Measurements from ENCODE around the gene AFP.

Gene AFP

DNA sequence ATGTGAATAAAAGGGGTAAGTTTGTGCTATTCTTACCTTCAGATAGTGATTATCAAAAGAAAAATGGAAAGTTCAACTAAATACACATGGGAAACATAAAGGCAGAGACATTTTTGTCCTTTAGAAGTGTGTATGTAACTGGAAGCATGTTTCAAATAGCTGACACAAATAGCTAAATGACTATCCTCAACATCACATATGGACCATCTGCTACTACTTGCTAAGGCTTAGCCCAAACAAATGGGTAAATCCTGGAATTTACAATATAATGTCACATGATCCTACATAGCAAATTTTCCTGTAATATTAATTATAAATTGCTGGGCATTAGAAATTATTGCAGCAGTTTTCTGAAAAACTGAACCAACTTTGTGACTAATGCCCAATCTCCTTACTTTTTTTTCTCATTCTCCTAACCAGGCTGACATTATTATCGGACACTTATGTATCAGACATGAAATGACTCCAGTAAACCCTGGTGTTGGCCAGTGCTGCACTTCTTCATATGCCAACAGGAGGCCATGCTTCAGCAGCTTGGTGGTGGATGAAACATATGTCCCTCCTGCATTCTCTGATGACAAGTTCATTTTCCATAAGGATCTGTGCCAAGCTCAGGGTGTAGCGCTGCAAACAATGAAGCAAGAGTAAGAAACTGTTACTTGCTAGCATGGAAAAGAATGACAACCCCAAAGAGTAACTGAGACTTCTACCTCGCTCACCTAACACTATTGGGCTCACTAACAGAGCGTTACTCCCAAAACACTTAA lies 16.1 kb downstream of the AFP start:
- Mint-ChIP-seq H3K4me1 (no peaks in the 10 kb centered on the region), H3K27me3 (peaks cover 6% of the 10 kb centered on the region), H3K27ac (no peak overlapping the region), H3K4me3 (no peak overlapping the region), H3K36me3 (no peaks in the 10 kb centered on the region), H3K9me3 (no peaks in the 10 kb centered on the region)
- no peak for DNase-seq (ENCODE audit: low spot score in 2 of 2)
- no peak for ATAC-seq (ENCODE audit: low read depth)

GRCh38 chr4:73452953-73453700 lies 17.1 kb downstream of the AFP start:
- Mint-ChIP-seq H3K27ac (no peak overlapping the region), H3K4me1 (no peaks in the 10 kb centered on the region), H3K9me3 (no peaks in the 10 kb centered on the region), H3K4me3 (no peak overlapping the region), H3K27me3 (peaks cover 10% of the 10 kb centered on the region), H3K36me3 (no peaks in the 10 kb centered on the region)
- no peak for DNase-seq (ENCODE audit: low spot score in 2 of 2)
- ATAC-seq (ENCODE audit: low read depth), result no peak

DNA sequence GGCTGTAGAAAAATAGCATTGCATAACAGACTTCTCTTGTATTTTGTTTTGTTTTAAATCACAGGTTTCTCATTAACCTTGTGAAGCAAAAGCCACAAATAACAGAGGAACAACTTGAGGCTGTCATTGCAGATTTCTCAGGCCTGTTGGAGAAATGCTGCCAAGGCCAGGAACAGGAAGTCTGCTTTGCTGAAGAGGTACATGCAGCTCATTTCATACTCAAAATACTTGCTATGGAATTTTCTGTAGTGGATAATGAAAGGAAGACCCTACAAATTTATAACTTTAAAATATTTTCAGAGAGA lies 17.6 kb downstream of the AFP start:
- no peak for DNase-seq (ENCODE audit: low spot score in 2 of 2)
- no peaks in the 10 kb centered on the region for H3K9me3 Mint-ChIP-seq
- H3K36me3 Mint-ChIP-seq, result no peaks in the 10 kb centered on the region

DNA sequence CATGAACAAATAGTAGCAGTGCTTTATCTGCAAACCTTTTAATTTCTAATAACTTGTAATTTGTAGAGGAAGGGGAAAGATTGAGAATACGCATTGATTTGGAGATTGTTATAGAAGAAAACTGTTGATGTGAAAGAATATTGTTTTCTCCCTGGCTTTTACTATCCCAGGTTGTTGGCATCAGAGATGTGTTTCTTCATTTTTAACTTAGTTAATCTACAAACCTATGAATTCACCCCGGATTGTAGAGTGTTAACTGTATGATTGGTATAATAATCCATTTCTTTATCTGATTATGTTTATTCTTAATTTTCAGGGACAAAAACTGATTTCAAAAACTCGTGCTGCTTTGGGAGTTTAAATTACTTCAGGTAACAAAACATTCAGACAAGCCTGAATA lies 18.9 kb downstream of the AFP start:
- Mint-ChIP-seq H3K4me3 (no peak overlapping the region), H3K36me3 (no peaks in the 10 kb centered on the region), H3K9me3 (no peaks in the 10 kb centered on the region), H3K27me3 (peaks cover 10% of the 10 kb centered on the region), H3K27ac (no peak overlapping the region), H3K4me1 (no peaks in the 10 kb centered on the region)
- DNase-seq (ENCODE audit: low spot score in 2 of 2), result no peak
- ATAC-seq (ENCODE audit: low read depth), result no peak

More for the DNA sequence above, 17.6 kb downstream of the AFP start:
- no peak overlapping the region for H3K4me3 Mint-ChIP-seq
- no peaks in the 10 kb centered on the region for H3K4me1 Mint-ChIP-seq
- peaks cover 10% of the 10 kb centered on the region for H3K27me3 Mint-ChIP-seq
- H3K27ac Mint-ChIP-seq, result no peak overlapping the region
- no peak for ATAC-seq (ENCODE audit: low read depth)

- Mint-ChIP-seq H3K9me3 (peaks cover 1% of the 10 kb centered on the region), H3K27ac (no peak overlapping the region), H3K4me3 (no peak overlapping the region), H3K27me3 (peaks cover 9% of the 10 kb centered on the region), H3K36me3 (no peaks in the 10 kb centered on the region), H3K4me1 (no peaks in the 10 kb centered on the region)
- no peak for DNase-seq (ENCODE audit: low spot score in 2 of 2)
- ATAC-seq (ENCODE audit: low read depth), result no peak
Observed at GRCh38 chr4:73456177-73457022, 20.4 kb downstream of the AFP start.

DNA sequence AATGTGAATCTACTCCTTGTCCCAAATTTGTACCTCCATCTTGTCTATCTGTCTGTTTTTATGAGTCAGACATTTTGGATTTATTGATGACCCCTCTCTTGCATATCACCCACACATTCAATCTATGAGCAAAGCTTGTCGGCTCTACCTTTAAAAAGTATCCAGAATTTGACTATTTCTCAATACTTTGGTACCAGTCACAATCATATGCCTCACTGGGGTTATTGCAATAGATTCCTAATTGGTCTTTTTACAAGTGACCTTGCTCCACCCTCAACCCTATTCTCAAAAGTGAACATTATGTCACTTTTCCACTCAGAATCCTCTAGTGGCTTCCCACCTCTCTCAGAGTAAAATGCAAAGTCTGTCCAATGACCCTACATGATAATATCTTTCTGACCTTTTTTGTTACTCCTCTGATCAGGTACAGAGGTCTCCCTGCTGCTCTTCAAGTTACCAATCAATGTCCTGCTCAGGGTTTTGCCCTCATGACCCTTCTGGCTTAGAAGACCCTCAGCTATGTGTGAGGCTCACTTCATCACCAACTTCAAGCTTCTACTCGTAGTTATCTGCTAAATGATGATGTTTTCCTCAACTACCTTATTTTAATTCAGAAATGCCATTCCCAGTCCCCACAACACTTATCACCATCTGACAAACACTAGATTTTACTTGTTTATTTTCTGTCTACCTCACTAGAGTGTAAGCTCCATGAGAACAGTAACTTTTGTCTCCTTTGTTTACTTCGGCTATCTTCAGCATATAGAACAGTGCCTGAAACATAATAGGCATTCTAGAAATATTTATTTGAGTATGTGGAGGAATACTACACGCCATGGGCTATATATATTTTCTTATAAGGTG lies 22.4 kb downstream of the AFP start:
- no peak for DNase-seq (ENCODE audit: low spot score in 2 of 2)
- Mint-ChIP-seq H3K27ac (no peak overlapping the region), H3K9me3 (peaks cover 1% of the 10 kb centered on the region), H3K4me3 (no peak overlapping the region), H3K36me3 (no peaks in the 10 kb centered on the region), H3K27me3 (peaks cover 9% of the 10 kb centered on the region), H3K4me1 (no peaks in the 10 kb centered on the region)
- no peak for ATAC-seq (ENCODE audit: low read depth)

DNA sequence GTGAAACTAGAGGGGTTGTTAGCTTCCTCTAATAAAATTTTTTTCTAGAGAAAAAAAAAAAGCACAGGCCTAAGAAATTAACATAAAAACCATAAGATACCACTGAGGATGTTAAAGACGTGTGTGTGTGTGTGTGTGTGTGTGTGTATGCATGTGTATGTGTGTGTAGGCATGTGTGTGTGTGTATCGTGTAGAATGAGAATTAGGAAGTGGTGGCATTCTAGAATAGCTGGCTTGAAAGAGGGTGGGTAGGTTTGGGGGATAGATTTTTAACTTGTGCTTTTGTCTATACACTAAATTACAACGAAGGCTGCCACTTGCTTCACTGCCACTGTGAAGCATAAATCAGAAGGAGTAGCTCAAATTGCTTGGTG lies 23.0 kb downstream of the AFP start:
- Mint-ChIP-seq H3K36me3 (no peaks in the 10 kb centered on the region), H3K4me1 (no peaks in the 10 kb centered on the region), H3K27me3 (peaks cover 9% of the 10 kb centered on the region), H3K27ac (no peak overlapping the region), H3K9me3 (peaks cover 1% of the 10 kb centered on the region), H3K4me3 (no peak overlapping the region)
- ATAC-seq (ENCODE audit: low read depth) (no peak), DNase-seq (ENCODE audit: low spot score in 2 of 2) (no peak)

- H3K27me3 Mint-ChIP-seq, result peaks cover 9% of the 10 kb centered on the region
- no peak overlapping the region for H3K27ac Mint-ChIP-seq
- no peak for DNase-seq (ENCODE audit: low spot score in 2 of 2)
- H3K9me3 Mint-ChIP-seq, result peaks cover 1% of the 10 kb centered on the region
- H3K4me1 Mint-ChIP-seq, result no peaks in the 10 kb centered on the region
- no peak overlapping the region for H3K4me3 Mint-ChIP-seq
- H3K36me3 Mint-ChIP-seq, result no peaks in the 10 kb centered on the region
- no peak for ATAC-seq (ENCODE audit: low read depth)
Observed at GRCh38 chr4:73460913-73461522, 25.0 kb downstream of the AFP start.

GRCh38 chr4:73468170-73468569 lies 32.1 kb downstream of the AFP start:
- Mint-ChIP-seq H3K4me1 (no peaks in the 10 kb centered on the region), H3K9me3 (peaks cover 6% of the 10 kb centered on the region), H3K27me3 (no peaks in the 10 kb centered on the region), H3K4me3 (no peak overlapping the region), H3K27ac (no peak overlapping the region), H3K36me3 (no peaks in the 10 kb centered on the region)
- no peak for DNase-seq (ENCODE audit: low spot score in 2 of 2)
- no peak for ATAC-seq (ENCODE audit: low read depth)

GRCh38 chr4:73470728-73471127 lies 34.7 kb downstream of the AFP start:
- Mint-ChIP-seq H3K9me3 (peaks cover 11% of the 10 kb centered on the region), H3K27me3 (no peaks in the 10 kb centered on the region)
- DNase-seq (ENCODE audit: low spot score in 2 of 2), result no peak

GRCh38 chr4:73477176-73477575 lies 41.2 kb downstream of the AFP start:
- Mint-ChIP-seq H3K4me3 (no peak overlapping the region), H3K36me3 (peaks cover 3% of the 10 kb centered on the region), H3K4me1 (no peaks in the 10 kb centered on the region), H3K9me3 (peaks cover 13% of the 10 kb centered on the region), H3K27ac (no peak overlapping the region), H3K27me3 (peaks cover 2% of the 10 kb centered on the region)
- DNase-seq (ENCODE audit: low spot score in 2 of 2) (no peak), ATAC-seq (ENCODE audit: low read depth) (no peak)

More at GRCh38 chr4:73470728-73471127, 34.7 kb downstream of the AFP start:
- no peak overlapping the region for H3K27ac Mint-ChIP-seq
- H3K4me1 Mint-ChIP-seq, result no peaks in the 10 kb centered on the region
- H3K36me3 Mint-ChIP-seq, result peaks cover 1% of the 10 kb centered on the region
- no peak for ATAC-seq (ENCODE audit: low read depth)
- no peak overlapping the region for H3K4me3 Mint-ChIP-seq

GRCh38 chr4:73479323-73479722 lies 43.3 kb downstream of the AFP start:
- DNase-seq (ENCODE audit: low spot score in 2 of 2), result no peak
- no peak overlapping the region for H3K27ac Mint-ChIP-seq
- H3K4me3 Mint-ChIP-seq, result no peak overlapping the region
- ATAC-seq (ENCODE audit: low read depth), result no peak
- H3K4me1 Mint-ChIP-seq, result no peaks in the 10 kb centered on the region
- H3K9me3 Mint-ChIP-seq, result peaks cover 5% of the 10 kb centered on the region
- H3K36me3 Mint-ChIP-seq, result peaks cover 3% of the 10 kb centered on the region
- peaks cover 2% of the 10 kb centered on the region for H3K27me3 Mint-ChIP-seq

- H3K4me1 Mint-ChIP-seq, result no peaks in the 10 kb centered on the region
- H3K36me3 Mint-ChIP-seq, result no peaks in the 10 kb centered on the region
- H3K9me3 Mint-ChIP-seq, result peaks cover 2% of the 10 kb centered on the region
- no peak within 1 kb of the TSS for H3K4me3 Mint-ChIP-seq
- DNase-seq (ENCODE audit: low spot score in 2 of 2) (no peak), ATAC-seq (ENCODE audit: low read depth) (no peak)
- H3K27me3 Mint-ChIP-seq, result peaks cover 4% of the 10 kb centered on the region
- no peak within 1 kb of the TSS for H3K27ac Mint-ChIP-seq
Observed at GRCh38 chr4:73481358-73481757, 45.3 kb downstream of the AFP start, which contains the start of gene AFM. Gene AFM (plus strand): TSS chr4:73481745. CDS start chr4:73481776, 31 bp downstream.
